ENCODE results near the gene HOXD10. TPM values are rescaled to one million over a fixed set of nuclear protein-coding genes. Genes with fewer than 3 reads are reported as not detected.

The HOXD10 gene
- polyA plus RNA-seq, 3 donors: 147 to 203 (median 149) TPM

DNA sequence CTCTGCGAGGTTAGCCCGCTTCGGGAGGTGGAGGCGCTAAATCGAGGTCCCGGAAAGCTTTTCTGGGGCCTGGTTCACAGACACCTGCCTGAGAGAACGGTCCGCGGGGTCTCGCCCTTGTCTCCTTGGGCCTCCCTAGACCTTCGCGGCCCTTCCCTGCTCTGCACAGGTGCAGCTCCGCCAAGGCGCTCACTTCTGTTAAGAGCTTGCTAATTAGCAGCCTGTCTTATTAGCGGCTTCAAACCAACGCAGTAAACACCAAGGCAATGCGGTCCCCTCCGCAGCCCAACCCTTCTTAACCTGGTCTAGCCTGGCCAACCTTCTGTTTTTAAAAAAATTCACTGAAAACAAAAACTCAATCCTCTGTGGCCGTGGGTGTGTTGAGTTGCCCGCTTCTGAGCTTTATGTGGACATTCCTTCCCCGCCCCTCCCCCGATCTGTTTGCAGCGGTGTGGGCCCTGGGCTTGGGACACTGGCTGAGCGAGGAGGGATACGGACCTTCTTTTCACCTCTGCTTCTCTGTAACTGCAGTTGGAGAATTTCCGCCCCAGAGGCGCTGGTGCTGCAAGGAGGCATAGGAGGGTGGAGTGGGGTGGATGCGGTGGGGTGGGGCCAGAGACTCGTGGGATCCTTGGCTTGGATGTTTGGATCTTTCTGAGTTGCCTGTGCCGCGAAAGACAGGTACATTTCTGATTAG, 31.4 kb downstream of the HOXD10 start:
- no peak for DNase-seq

DNA sequence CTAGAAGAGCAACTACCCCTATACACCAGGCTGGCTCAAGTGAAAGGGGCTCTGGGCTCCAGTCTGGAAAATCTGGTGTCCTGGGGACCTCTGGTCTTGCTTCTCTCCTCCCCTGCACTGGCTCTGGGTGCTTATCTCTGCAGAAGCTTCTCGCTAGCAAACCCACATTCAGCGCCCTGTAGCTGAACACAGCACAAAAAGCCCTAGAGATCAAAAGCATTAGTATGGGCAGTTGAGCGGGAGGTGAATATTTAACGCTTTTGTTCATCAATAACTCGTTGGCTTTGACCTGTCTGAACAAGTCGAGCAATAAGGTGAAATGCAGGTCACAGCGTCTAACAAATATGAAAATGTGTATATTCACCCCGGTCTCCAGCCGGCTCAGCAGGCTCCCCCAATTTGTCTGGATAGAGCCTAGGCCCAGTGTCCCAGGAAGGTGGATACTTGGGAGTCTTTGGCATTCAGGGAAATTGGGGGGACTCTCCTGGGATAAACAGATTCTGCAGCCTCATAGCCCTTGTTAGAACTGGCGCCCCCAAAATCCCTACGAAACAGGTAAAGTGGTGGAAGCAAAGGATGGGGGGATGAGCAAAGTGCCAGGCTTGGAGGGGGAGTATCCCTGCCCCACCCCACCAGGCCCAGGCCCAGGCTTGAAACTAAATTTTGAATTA, 32.3 kb downstream of the HOXD10 start:
- no peak for DNase-seq

DNA sequence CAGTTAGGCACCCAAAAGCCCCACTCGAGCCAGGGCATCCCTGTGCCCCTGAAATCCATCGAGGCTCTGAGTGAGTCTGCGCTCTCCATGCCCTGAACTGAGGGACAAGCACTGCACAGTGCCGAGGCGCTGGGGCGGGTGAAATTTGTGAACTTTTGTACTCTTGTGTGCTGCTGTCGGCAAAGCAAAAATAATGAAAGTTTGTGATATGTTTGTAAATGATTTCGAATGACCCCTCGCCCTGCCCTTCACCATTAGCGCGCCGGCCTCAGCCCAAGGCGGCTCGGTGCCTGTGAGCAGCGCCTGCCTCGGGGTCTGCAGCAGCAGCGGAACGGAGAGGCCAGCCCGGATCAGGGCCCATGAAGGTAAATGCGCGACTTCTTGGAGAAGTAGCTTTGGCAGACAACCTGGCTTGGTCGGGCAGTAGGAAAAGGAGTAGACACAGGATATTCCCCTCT, 32.9 kb downstream of the HOXD10 start:
- DNase-seq: no peak

DNA sequence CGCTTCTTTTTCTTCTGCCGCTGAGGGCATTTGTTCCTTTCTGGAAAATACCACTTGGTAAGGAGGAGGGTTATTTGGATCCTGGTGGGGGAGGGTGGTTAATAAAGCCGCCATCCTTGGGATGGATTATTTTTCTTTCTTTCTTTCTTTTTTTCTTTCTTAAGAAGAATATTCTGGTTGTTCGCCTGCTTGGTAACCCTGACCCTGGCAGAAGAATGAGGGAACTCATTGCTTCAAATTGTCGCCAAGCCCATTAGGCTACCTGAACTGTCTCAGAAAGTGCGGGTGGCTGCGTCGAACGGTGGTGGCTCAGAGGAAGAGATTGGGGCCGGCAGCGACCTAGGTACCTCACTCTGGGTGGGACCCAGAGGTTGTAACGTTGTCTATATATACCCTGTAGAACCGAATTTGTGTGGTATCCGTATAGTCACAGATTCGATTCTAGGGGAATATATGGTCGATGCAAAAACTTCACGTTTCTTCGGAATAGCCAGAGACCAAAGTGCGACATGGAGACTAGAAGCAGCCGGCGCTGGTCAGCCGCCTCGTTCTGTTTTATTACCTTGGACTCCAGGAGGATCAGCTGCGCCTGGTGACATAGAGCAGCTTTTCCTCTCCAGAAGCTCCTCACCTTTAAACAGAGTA, 33.5 kb downstream of the HOXD10 start:
- DNase-seq: no peak

DNA sequence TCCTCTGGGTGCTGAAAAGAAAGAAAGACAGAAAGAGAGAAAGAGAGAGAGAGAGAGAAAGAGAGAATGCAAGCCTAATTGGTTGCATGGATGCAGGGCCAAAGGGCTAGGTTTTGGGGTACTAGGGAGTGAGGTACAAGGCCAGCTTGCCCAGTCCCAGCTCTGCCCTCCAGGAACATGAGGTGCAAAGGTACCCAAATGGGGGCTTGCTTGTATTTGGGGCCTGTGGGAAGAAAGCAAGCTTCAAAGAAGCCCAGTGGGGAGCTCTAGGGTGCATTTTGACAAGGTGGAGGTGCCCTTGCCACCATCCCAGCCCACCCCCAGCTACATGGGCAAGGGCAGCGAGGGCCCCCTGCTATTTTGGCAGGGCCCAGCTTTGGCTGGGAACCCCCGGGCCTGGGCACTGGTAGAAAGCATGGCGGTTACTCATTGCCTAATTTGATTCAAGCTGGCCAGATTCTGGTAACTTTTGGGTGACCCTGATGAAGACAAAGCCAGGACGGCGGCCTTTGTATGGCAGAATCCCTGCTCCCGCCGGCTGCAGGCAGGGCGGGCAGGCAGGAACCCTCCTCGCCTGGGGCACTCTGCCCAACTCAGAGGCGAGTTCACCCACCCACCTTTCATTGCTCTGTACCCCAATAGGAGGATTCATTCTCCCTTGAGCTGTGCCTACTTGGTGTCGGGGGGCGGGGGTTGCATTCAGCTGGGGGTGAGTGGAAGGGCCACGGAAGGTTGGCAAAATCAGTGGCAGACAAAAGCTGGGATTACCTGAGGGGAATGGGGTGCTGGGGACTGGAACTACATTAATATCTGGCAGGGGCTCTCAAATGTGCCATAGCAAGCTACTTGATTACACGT, 34.2 kb downstream of the HOXD10 start:
- DNase-seq: no peak

DNA sequence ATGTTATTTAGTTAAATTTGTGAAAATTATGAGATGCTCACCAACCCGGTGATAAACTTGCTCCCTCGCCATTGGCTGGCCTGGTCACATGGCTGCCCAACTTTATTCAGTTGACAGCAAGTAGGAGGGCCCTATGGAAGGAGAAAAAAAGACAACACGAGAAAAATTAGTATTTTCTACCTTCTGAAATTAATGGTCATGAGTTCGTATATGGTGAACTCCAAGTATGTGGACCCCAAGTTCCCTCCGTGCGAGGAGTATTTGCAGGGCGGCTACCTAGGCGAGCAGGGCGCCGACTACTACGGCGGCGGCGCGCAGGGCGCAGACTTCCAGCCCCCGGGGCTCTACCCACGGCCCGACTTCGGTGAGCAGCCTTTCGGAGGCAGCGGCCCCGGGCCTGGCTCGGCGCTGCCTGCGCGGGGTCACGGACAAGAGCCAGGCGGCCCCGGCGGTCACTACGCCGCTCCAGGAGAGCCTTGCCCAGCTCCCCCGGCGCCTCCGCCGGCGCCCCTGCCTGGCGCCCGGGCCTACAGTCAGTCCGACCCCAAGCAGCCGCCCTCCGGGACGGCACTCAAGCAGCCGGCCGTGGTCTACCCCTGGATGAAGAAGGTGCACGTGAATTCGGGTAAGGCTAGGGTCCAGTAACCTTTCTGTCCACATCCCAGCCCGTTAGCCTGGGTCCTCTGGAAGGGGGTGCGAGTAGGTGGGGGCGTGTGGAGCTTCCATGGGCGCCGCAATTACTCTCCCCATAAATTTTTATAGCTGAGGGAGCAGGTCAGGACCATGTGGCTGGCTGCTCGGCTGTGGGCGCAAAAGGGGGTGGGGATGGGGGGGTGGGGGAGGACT, 35.1 kb downstream of the HOXD10 start, which contains the start of gene HOXD4:
Gene HOXD4, plus strand, starts transcription at position 109 of the 846 bp plus-strand sequence. Its CDS starts 84 bp downstream, at position 193.
- no peak for DNase-seq

DNA sequence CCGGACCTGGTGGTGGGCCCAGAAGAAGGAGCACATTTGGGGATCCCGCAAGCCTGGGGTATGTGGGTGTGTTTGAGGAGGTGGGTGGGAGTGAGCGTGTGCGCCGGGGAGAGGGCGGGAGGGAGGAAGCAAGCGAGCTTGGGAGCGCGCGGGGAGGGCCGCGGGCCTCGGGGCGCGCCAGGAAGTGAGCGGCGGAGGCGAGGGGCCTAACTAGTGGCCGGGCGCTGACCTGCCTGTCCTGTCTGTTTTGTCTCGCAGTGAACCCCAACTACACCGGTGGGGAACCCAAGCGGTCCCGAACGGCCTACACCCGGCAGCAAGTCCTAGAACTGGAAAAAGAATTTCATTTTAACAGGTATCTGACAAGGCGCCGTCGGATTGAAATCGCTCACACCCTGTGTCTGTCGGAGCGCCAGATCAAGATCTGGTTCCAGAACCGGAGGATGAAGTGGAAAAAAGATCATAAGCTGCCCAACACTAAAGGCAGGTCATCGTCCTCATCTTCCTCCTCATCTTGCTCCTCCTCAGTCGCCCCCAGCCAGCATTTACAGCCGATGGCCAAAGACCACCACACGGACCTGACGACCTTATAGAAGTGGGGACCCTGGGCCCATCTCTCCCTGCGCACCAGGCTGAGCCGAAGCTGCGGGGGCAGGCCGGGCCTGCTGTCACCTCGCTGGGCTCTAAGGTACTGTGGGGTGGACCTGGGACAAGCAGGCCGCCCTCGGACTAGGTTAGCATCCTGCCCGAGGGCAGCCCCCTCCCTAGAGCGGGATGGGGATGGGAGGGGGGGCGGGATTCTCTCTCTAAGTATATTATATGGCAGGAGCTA, 36.0 kb downstream of the HOXD10 start:
- no peak for DNase-seq

DNA sequence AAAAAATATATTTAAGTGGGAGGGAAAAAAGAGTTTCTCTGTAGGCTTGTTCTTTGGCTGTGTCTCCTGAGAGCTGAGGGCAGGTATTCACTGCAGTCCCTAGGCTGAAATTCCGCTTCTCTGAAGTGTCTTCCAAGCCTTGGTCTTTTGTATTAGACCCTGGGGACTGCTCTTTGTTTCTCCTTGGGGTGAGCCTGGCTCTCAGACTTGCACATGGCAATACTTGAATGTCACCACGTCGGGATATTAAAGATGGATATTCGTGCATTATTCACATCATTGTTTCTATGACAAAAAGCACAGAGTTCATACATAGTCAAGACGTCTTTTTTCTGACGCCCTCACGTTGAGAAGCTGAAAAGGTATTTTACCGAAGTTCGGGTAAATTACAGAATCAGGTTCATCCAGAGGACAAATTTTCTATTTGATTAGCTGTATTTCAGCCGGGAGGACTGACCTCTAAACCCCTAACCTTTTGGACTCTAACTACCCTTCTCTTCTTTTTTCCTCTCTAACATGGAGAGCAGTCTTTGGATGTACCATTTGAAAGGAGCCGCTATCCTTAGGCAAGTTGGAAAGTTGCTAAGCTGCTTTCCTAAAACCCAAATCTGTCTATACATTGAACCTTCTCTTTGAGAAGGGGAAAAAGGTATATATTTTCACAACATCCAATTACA, 38.1 kb downstream of the HOXD10 start:
- DNase-seq: no peak

DNA sequence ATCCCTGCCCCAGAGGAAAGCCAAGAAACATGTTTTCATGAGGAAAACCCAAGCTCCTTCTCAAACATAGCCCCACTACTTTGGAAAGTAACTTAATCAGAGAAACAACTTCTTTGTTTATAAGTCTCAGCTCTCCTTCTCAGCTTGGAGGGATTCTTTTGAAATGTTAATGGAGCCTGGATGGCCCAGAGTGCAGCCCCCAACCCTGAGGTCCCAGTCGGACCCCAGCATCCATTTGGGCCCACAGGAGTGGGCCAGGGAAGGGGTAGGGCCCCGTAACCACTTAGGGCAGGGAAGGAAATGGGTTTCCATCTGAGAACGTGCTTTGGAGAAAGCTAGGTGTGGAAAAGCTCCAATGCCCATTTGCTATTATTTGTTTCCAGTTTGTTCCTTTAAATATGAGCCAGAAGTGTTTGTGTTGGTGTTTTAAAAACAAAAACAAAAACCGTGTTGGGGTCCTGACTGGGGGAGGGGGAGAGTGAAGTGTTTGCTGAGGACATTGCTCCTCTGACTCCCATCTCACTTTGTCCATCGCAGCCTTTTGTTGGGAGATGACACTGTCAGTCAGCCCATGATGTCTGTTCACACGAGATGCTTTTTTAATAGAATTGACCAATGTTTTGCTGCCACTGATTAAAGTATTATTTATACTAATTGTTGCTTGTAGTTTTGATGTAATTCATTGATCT, 38.9 kb downstream of the HOXD10 start:
- no peak for DNase-seq

DNA sequence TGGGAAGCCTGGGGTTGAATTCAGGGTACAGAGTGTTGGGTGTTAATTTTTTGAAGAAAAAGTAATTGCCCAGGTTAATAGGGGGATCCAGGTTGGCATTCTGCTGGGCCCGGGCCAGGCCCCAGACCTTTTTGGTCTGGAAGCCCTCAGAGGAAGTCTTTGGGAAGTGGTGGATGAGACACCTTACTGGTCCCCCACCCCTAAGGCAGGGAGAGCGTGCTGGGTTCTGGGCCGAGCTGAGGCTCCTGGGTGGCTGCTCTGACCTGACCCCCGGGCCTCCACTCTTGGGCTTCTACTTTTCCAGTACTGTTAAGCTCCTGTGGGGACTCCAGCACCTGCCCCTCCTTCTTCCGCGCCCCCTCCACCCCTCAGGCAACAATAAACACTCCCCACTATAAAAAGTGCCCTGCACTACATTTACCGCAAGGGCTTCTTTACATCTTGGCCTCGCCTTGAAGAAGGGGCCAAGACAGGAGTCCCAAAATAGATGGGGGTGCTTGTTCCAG, 39.8 kb downstream of the HOXD10 start:
- DNase-seq: no peak

DNA sequence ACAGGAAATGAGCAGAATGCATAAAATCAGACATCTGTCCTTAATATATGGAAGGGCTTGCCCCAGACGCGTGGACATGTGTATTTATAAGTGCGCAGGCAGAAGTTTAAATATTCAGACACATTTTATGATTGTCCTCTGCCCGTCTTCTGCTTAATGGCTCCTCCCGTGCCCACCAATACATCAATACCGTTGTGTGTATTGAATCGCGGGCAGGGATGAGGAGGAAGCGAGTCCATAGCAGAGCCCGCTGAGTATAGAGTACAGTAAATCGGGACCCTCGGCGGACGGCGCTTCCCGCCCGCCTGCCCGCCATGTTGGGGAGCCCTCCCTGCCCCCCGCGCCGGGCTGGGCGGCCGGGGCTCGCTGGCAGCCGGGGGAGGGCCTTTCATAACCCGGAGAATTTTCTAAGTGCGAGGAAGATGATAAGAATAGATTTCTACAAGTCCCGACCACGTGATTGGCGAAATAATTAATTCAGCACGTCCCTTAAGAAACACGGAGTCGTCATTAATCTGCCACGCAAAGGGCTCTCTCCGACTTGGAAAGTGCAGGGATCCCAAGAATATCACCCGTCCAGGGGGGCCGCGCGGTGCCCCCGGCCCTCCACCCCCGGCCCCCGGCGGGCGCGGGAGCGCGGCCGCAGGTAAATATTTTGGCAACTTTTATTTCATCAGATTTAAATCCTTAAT, 40.4 kb downstream of the HOXD10 start, which contains the start of gene HOXD3:
Gene HOXD3, plus strand, starts transcription at position 501 of the 692 bp plus-strand sequence. CDS start 11,808 bp downstream, outside the sequence.
- no peak for DNase-seq

DNA sequence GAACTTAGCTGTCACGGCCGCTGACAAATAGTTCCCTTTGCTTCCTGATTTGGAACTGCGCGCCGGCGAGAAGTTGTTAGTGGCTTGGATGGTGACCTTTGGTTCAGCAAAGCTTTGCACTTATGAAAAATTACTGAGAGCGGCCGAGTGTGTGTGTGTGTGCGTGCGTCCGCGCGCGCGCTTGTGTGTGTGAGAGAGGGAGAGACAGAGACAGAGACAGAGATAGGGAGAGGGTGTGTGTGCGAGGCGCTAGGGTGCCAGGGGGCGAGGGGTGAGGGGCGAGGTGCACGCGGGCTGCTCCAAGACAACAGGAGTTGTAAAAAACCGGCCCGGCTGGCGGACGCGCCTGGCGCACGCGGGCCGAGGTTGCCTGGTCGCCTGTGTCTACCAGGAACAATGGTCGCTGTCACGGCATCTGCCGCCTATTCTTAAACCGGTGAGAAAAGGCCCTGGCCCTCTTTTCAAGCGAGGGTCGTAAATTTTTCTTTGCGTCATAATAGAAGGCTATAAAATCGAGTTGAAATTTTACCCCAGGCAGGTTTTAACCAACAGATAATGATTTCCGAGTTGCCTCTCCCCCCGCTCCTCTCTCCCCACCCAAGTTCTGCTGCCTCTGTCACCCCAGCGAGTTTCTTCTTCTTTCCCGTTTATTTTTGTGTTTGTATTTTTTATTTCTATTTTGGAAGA, 41.1 kb downstream of the HOXD10 start:
- DNase-seq: no peak

DNA sequence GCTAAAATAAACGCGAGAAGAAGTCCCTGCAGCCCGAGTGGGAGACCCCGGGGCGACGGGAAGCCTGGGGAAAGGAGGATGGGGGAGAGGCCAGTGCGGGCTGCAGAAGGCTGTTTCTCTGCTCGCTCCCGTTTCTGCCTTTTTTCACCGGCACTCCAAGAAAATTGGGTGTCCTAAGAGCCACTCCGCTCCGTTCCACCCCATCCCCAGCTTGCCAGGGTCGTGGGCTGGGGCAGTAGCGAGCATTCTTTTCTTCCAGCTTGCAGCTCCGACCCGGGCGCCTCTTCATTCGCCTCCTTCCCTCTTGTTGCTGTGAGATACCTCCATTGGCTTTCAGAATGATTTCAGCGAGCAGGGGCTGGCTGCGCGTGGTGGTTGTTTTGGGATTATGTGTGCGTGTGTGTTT, 41.6 kb downstream of the HOXD10 start:
- DNase-seq: no peak

DNA sequence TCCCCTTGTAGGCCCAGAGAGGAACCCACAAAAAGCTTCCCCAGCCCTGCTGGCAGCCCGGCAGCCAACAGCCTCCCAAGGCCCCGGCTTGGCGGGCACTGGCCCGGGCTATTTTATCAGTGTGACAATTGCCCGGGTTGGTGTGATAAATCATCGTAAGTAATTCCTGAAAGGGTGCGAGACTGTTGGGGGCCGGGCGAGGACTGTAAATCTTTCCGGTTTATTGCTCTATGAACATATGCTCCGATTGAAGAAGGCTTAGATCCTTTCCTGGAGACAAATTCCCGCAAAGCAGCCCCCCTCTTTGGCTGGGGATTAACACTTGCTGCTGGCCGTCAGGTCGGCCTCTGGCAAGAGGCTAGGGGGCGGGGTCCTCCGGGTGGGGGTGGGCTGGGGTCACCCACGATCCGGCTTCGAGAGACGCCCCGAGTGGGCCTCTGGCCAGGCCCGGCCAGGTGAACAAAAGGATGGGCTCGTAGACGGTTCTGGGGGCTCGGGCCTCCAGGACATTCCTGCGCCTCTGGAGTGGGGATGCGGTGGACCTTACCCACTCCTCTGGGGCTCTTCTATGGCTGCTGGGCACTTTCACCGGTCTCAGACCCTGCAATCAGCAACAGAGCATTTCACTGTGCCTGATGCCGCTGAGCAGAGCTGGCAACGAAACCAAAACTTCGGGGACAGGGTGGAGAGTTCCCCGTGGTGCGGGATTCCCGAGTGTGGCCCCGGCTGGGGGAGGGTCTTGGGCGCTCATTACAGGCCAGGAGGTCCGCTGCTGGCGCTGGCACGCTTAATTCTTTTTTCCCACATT, 42.5 kb downstream of the HOXD10 start:
- DNase-seq: peak; percentile 86

DNA sequence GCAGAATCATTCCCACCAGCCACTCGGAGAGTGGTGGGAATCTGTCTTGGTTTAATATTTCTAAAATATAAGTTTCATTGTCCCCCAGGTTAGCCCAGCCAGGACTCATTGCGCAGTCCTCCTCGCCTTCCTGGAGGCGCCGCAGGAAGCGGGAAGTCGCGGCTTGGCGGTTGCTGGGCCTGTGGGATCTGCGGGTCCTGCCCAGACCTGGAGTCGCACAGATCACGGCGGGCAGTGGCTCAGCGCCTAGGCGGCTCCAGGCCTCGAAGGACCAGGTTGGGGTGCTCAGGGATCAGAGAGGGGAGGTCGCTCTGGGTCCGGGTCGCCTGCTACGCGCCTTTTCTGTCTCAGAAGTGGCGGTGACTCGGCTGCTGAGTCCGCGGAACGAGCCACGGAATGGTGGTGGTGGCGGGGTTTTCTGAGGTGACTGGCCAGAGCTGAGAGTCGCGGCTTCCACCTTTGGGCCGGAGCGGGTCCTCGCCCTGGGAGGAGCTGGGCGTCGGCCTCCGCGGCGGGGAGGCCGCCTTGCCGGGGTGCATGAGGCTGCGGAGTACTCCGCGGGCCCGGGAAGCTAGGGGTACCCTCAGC, 43.2 kb downstream of the HOXD10 start:
- no peak for DNase-seq
